Fibroblast of the aortic adventitia (primary cell): Measurements from ENCODE around the gene CCDC124. TPM values are rescaled to one million over a fixed set of nuclear protein-coding genes. Genes with fewer than 3 reads are reported as not detected.

Experiments used
- DNase-seq: peaks from one replicate; pipeline ENCODE4 v3.0.0-alpha.2; 2010; ENCODE audit warnings: low read depth
- H3K4me3 ChIP-seq: 2 replicates; pipeline ENCODE4 v1.5.1; 2011; ENCODE audit warnings: low read depth, mild to moderate bottlenecking, control low read depth, low read length, moderate library complexity
- CTCF ChIP-seq: IDR thresholded peaks from 2 replicates; pipeline ENCODE4 v1.5.1; 2011; ENCODE audit warnings: mild to moderate bottlenecking, low read length, control low read depth, inconsistent platforms; ENCODE audit not compliant: insufficient read depth
- small RNA-seq: library from RNA; depleted of rRNA; stranded (forward); fragments of <200 nt; gene quantifications from one replicate; pipeline ENCODE3, GENCODE V24; 2012
- total RNA-seq: library from RNA; depleted of rRNA; stranded (reverse); fragments of >200 nt; gene quantifications from 2 replicates; pipeline ENCODE4 v1.2.3, GENCODE V29; 2012; ENCODE audit warnings: low replicate concordance

CCDC124 gene
- total RNA-seq, 1 donor, result 24.9 TPM

GRCh38 chr19:17988161-17988560, 55.3 kb downstream of the CCDC124 start:
- no peak for TF ChIP-seq CTCF
- no peak overlapping the region for H3K4me3 ChIP-seq
- DNase-seq, result no peak

- DNase-seq, result no peak
- H3K4me3 ChIP-seq, result no peak overlapping the region
- TF ChIP-seq CTCF, result no peak
These were observed 56.7 kb downstream of the CCDC124 start for GRCh38 chr19:17989425-17990094.

- TF ChIP-seq CTCF, result no peak
- no peak overlapping the region for H3K4me3 ChIP-seq
- DNase-seq, result no peak
These were observed 60.4 kb downstream of the CCDC124 start for GRCh38 chr19:17993076-17993813.

Small RNA genes within 50 kb of the gene (small RNA-seq; reads per million reads assigned to genes)
- not detected for gene RNA5SP468

Other genes starting within 250 kb of the CCDC124 start
- gene UNC13A, start 244.7 kb upstream of the CCDC124 start, total RNA-seq, result 0.27 and 0.49 TPM in 2 replicates
- 14.1 and 19.3 TPM in 2 replicates for gene MAP1S, start 213.5 kb upstream of the CCDC124 start, total RNA-seq
- 0.36 TPM in 1 of 2 replicates, not detected in the other for gene FCHO1, start 181.5 kb upstream of the CCDC124 start, total RNA-seq
- not detected in 2 replicates for gene B3GNT3, start 137.9 kb upstream of the CCDC124 start, total RNA-seq
- not detected in 2 replicates for gene INSL3, start 111.5 kb upstream of the CCDC124 start, total RNA-seq
- 1.3 and 2.7 TPM in 2 replicates for gene JAK3, start 85.0 kb upstream of the CCDC124 start, total RNA-seq
- gene RPL18A, start 73.1 kb upstream of the CCDC124 start, total RNA-seq, result 1,681 and 2,030 TPM in 2 replicates
- gene SLC5A5, start 61.1 kb upstream of the CCDC124 start, total RNA-seq, result not detected in 2 replicates
- 0.25 TPM in 1 of 2 replicates, not detected in the other for gene KCNN1, start 34.1 kb downstream of the CCDC124 start, total RNA-seq
- 4.2 and 8.0 TPM in 2 replicates for gene ARRDC2, start 75.2 kb downstream of the CCDC124 start, total RNA-seq
- gene IL12RB1, start 153.9 kb downstream of the CCDC124 start, total RNA-seq, result not detected in 2 replicates
- gene MAST3, start 164.8 kb downstream of the CCDC124 start, total RNA-seq, result 2.4 and 3.1 TPM in 2 replicates
- 36.7 and 41.3 TPM in 2 replicates for gene PIK3R2, start 220.1 kb downstream of the CCDC124 start, total RNA-seq
- gene IFI30, start 240.8 kb downstream of the CCDC124 start, total RNA-seq, result 0.90 and 23.1 TPM in 2 replicates